PC-9 (cell line): ENCODE results near the gene ZNF197.

Experiments used
- EZH2 ChIP-seq: fragments of 200-600 bp; sonication (generic); IDR thresholded peaks from 2 replicates; pipeline ENCODE4 v1.8.0; 2017; ENCODE audit warnings: antibody characterized with exemption, low read depth
- TF ChIP-seq, protein P1 (sequence below): fragments of 200-600 bp; sonication (generic); conservative IDR thresholded peaks from 2 replicates; pipeline ENCODE4 v1.6.1; 2017; ENCODE audit warnings: mixed run types, antibody characterized with exemption, mild to moderate bottlenecking, moderate library complexity

DNA sequence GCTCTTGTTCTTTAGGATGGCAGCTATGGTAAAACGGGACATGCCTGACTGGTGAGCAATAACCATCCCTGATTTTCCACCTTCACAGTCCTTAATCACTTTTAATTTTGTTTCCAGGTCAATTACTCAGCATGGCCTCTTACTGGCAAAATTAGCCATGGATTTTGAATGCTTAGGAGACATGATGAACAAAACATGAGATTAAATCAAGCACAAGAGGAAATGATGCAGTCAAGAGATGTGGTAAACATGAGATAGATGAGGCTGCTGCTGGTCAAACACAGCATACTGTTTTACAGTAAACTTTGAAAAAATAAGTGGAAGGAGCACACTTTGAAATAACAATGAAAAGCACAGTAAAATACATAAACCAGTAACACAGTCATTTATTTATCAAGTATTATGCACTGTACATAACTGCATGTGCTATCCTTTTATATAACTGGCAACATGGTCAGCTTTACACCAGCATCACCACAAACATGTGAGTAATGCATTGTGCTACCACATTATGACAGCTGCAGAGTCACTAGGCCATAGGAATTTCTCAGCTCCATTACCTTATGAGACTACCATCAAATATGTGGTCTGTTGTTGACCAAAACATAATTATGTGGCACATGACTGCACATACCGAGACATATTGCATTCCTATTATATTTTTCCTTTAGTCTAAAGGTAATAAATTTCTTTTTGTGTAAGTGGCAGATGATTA lies 57.5 kb downstream of the ZNF197 start:
- TF ChIP-seq, protein P1, sequence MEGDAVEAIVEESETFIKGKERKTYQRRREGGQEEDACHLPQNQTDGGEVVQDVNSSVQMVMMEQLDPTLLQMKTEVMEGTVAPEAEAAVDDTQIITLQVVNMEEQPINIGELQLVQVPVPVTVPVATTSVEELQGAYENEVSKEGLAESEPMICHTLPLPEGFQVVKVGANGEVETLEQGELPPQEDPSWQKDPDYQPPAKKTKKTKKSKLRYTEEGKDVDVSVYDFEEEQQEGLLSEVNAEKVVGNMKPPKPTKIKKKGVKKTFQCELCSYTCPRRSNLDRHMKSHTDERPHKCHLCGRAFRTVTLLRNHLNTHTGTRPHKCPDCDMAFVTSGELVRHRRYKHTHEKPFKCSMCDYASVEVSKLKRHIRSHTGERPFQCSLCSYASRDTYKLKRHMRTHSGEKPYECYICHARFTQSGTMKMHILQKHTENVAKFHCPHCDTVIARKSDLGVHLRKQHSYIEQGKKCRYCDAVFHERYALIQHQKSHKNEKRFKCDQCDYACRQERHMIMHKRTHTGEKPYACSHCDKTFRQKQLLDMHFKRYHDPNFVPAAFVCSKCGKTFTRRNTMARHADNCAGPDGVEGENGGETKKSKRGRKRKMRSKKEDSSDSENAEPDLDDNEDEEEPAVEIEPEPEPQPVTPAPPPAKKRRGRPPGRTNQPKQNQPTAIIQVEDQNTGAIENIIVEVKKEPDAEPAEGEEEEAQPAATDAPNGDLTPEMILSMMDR, result no peak
- no peak for TF ChIP-seq EZH2
